A549 (cell line): ENCODE measurements around the gene SYCP1. TPM values are rescaled to one million over a fixed set of nuclear protein-coding genes. Genes with fewer than 3 reads are reported as not detected.

Experiments
- ATAC-seq, 2 experiments: fragments of 200-7000 bp in 1 of 2; fragments of >200 bp in 1 of 2; cut with Nextera tagmentation in 1 of 2; cut with Tn5 transposase in 1 of 2; 3 replicates each; pipeline versions ENCODE4 v1.8.0 to v1.9.1; 2018 to 2020; ENCODE audit warnings: mild to moderate bottlenecking in 1 of 2, moderate library complexity in 1 of 2
- CTCF ChIA-PET: fragments of 300-600 bp; sonication (Branson Sonifier 250); formaldehyde crosslinking; extraction: SDS; loops from one replicate; lab custom pipeline; 2021; ENCODE audit warnings: antibody characterized with exemption, inconsistent platforms; lab: Yijun Ruan, JAX
- POLR2A ChIA-PET: fragments of 350-600 bp; formaldehyde crosslinking; extraction: SDS; loops from one replicate; lab custom pipeline; 2021; ENCODE audit warnings: antibody characterized with exemption, inconsistent platforms; lab: Yijun Ruan, JAX
- DNase-seq, 2 experiments: peaks; one replicate each; pipeline versions ENCODE4 v3.0.0 to v3.0.0-alpha.2; 2011 to 2016; ENCODE audit warnings: low read depth in 1 of 2, low spot score in 1 of 2
- FAIRE-seq: peaks from 2 replicates; lab custom pipeline; 2011; peaks lifted over from hg19 to GRCh38; lab: Jason Lieb, UNC
- H3K27ac ChIP-seq, 2 experiments: fragments of >200 bp; sonication (Bioruptor Twin); formaldehyde crosslinking; 3 replicates each; pipeline ENCODE4 v1.5.1; 2016 to 2017
- H3K4me1 ChIP-seq: fragments of >200 bp; sonication (Bioruptor Twin); formaldehyde crosslinking; 3 replicates; pipeline ENCODE4 v1.6.1; 2016
- H3K4me2 ChIP-seq: fragments of >200 bp; sonication (Bioruptor Twin); formaldehyde crosslinking; 3 replicates; pipeline ENCODE4 v1.6.1; 2016
- H3K4me3 ChIP-seq: fragments of >200 bp; sonication (Bioruptor Twin); formaldehyde crosslinking; 3 replicates; pipeline ENCODE4 v1.5.1; 2016
- H3K9me3 ChIP-seq: fragments of >200 bp; sonication (Bioruptor Twin); formaldehyde crosslinking; 3 replicates; pipeline ENCODE4 v1.6.1; 2016
- CEBPB ChIP-seq, 2 experiments: fragments of >200 bp in 1 of 2; sonication (Bioruptor Twin) in 1 of 2; formaldehyde crosslinking in 1 of 2; IDR thresholded peaks; 2 replicates each; pipeline ENCODE4 v1.6.1; 2012 to 2016
- CHD2 ChIP-seq: fragments of 150-350 bp; IDR thresholded peaks from 2 replicates; pipeline ENCODE4 v1.6.1; 2014; ENCODE audit warnings: low read length; ENCODE audit not compliant: partially characterized antibody
- EHMT2 ChIP-seq: fragments of 200-600 bp; sonication (generic); IDR thresholded peaks from 2 replicates; pipeline ENCODE4 v1.6.1; 2016; ENCODE audit warnings: antibody characterized with exemption, low read depth, mild to moderate bottlenecking, moderate library complexity
- ESRRA ChIP-seq: fragments of 150-350 bp; IDR thresholded peaks from 2 replicates; pipeline ENCODE4 v1.6.1; 2014; ENCODE audit warnings: mild to moderate bottlenecking, low read length, borderline replicate concordance
- FOXS1 ChIP-seq: fragments of 250-450 bp; sonication (Bioruptor Pico); IDR thresholded peaks from 2 replicates; pipeline ENCODE4 v1.5.0; 2020; ENCODE audit warnings: mild to moderate bottlenecking, moderate library complexity
- HEYL ChIP-seq: fragments of 250-450 bp; sonication (Bioruptor Pico); IDR thresholded peaks from 2 replicates; pipeline ENCODE4 v1.8.0; 2021; ENCODE audit warnings: mild to moderate bottlenecking, moderate library complexity
- HOXA7 ChIP-seq: fragments of 250-450 bp; sonication (Bioruptor Pico); IDR thresholded peaks from 2 replicates; pipeline ENCODE4 v1.5.0; 2020; ENCODE audit warnings: mild to moderate bottlenecking, moderate library complexity
- HOXB5 ChIP-seq: fragments of 250-450 bp; sonication (Bioruptor Pico); IDR thresholded peaks from 2 replicates; pipeline ENCODE4 v1.5.0; 2020; ENCODE audit warnings: mild to moderate bottlenecking, moderate library complexity
- KDM1A ChIP-seq: fragments of 200-600 bp; sonication (generic); IDR thresholded peaks from 2 replicates; pipeline ENCODE4 v1.6.1; 2016; ENCODE audit warnings: low read depth, mild to moderate bottlenecking
- NR3C1 ChIP-seq: fragments of >200 bp; sonication (Bioruptor Twin); formaldehyde crosslinking; IDR thresholded peaks from 3 replicates; pipeline ENCODE4 v1.6.1; 2017
- RAD21 ChIP-seq, 2 experiments: fragments of >200 bp in 1 of 2; sonication (Bioruptor Twin) in 1 of 2; formaldehyde crosslinking in 1 of 2; IDR thresholded peaks in 1 of 2; conservative IDR thresholded peaks in 1 of 2; 2 replicates in 1 of 2; 3 replicates in 1 of 2; pipeline ENCODE4 v1.6.1; 2012 to 2018; ENCODE audit warnings: inconsistent platforms in 1 of 2
- RFX5 ChIP-seq: fragments of 450-650 bp; IDR thresholded peaks from 2 replicates; pipeline ENCODE4 v1.7.1; 2014; ENCODE audit warnings: antibody characterized with exemption, mild to moderate bottlenecking, moderate library complexity
- TFCP2L1 ChIP-seq: fragments of 250-450 bp; sonication (Bioruptor Pico); IDR thresholded peaks from 2 replicates; pipeline ENCODE4 v1.5.0; 2021; ENCODE audit warnings: mild to moderate bottlenecking
- ZC3H11A ChIP-seq: fragments of 450-650 bp; IDR thresholded peaks from 2 replicates; pipeline ENCODE4 v1.6.1; 2014; ENCODE audit warnings: antibody characterized with exemption, mild to moderate bottlenecking
- ZSCAN20 ChIP-seq: fragments of 250-450 bp; sonication (Bioruptor Pico); IDR thresholded peaks from 2 replicates; pipeline ENCODE4 v1.8.0; 2022; ENCODE audit warnings: mild to moderate bottlenecking, moderate library complexity
- WGBS: methylation state at CpG from one replicate; pipeline ENCODE4 v1.1.6; 2017; ENCODE audit errors: missing lambda C conversion rate; 5-methylcytosine and 5-hydroxymethylcytosine counted together
- polyA plus RNA-seq, 4 experiments: library from polyadenylated mRNA; depleted of rRNA in 3 of 4; stranded (reverse); fragments of >200 nt; fragmentation: RNase III in 1 of 4; extraction: RNeasy Plus Mini Kit Qiagen cat#74134 plus additional on column Dnase treatment in 1 of 4; gene quantifications; 2 replicates in 3 of 4; 3 replicates in 1 of 4; pipeline ENCODE4 v1.2.3, GENCODE V29; 2011 to 2017
- TF ChIP-seq, protein P1 (sequence below): fragments of 200-600 bp; sonication (generic); IDR thresholded peaks from 2 replicates; pipeline ENCODE4 v1.6.1; 2016; ENCODE audit warnings: antibody characterized with exemption, mild to moderate bottlenecking, moderate library complexity
- TF ChIP-seq, protein P2 (sequence below): fragments of 150-350 bp; IDR thresholded peaks from 2 replicates; pipeline ENCODE4 v1.6.1; 2014; ENCODE audit warnings: low read depth, mild to moderate bottlenecking, low read length
- TF ChIP-seq, protein P3 (sequence below): IDR thresholded peaks from 2 replicates; pipeline ENCODE4 v1.6.1; 2012
- TF ChIP-seq, protein P4 (sequence below): fragments of >200 bp; sonication (Bioruptor Twin); formaldehyde crosslinking; IDR thresholded peaks from 3 replicates; pipeline ENCODE4 v1.6.1; 2016
- TF ChIP-seq, protein P5 (sequence below): fragments of >200 bp; sonication (Bioruptor Twin); formaldehyde crosslinking; IDR thresholded peaks from 3 replicates; pipeline ENCODE4 v1.5.1; 2016

The SYCP1 gene
- polyA plus RNA-seq, 2 of the 4 experiments (the other 2 are of a cell fraction), result not detected

DNA sequence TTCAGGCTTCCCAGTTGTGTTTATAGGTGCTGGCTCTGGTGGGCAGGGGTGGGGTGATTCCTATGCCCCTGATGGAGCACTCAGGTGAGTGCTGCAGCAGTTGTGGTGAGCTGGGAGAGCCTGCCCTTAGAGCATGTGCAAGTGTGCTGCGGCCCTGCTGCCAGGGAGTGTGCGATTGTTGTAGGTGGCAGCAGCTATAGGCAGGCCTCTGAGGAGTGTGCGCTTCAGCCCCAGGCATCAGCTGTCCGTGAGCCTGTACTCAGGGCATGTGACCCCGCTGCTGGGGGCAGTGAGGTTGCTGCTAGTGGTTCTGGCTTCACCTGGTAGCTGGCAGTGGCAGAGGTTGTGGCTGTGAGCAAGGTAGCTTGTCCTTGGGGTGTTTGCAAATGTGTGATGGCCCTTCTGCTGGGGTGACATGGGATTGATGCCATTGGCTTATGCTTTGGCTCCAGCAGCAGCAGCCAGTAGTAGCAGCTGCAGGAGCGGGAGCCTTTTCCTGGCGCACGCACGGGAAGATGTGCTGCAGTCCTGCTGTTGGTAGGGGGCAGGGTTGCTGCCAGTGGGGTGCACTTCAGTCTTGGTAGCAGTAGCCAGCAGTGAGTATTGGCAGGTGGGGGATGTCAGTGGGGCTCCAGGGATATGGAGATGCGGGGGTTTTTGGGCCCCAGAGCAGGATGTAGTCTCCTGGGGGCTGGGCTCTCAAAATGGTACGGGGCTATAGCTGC lies 37.7 kb downstream of the SYCP1 start:
- Histone ChIP-seq H3K4me2 (no peak overlapping the region), H3K4me3 (no peak overlapping the region), H3K27ac (no peak overlapping the region), H3K9me3 (no peaks in the 10 kb centered on the region), H3K4me1 (no peaks in the 10 kb centered on the region)
- ATAC-seq (no peak), DNase-seq (no peak), FAIRE-seq (no peak)
- 29% methylated on average over 3 of the region's 11 CpGs for WGBS
- ChIA-PET POLR2A (no interaction called here), CTCF (interaction anchor here (1.5 kb wide), 1 partner anchor 24 kb away, joined by 3 read pairs; no protein-coding TSS in a partner anchor)
- TF ChIP-seq ESRRA (no peak), ZSCAN20 (CRISPR knock-in tag) (no peak), CHD2 (no peak), CEBPB (IDR thresholded peaks at IDR 0.05) (no peak), NR3C1 (no peak), HOXA7 (CRISPR knock-in tag) (no peak), ZC3H11A (no peak), EHMT2 (no peak), TFCP2L1 (no peak), KDM1A (no peak), HOXB5 (no peak), RAD21 (conservative IDR thresholded peaks at IDR 0.05 in 1 of 2, IDR thresholded peaks at IDR 0.05 in 1 of 2) (no peak), HEYL (no peak), FOXS1 (CRISPR knock-in tag) (no peak)
- TF ChIP-seq, protein P1, sequence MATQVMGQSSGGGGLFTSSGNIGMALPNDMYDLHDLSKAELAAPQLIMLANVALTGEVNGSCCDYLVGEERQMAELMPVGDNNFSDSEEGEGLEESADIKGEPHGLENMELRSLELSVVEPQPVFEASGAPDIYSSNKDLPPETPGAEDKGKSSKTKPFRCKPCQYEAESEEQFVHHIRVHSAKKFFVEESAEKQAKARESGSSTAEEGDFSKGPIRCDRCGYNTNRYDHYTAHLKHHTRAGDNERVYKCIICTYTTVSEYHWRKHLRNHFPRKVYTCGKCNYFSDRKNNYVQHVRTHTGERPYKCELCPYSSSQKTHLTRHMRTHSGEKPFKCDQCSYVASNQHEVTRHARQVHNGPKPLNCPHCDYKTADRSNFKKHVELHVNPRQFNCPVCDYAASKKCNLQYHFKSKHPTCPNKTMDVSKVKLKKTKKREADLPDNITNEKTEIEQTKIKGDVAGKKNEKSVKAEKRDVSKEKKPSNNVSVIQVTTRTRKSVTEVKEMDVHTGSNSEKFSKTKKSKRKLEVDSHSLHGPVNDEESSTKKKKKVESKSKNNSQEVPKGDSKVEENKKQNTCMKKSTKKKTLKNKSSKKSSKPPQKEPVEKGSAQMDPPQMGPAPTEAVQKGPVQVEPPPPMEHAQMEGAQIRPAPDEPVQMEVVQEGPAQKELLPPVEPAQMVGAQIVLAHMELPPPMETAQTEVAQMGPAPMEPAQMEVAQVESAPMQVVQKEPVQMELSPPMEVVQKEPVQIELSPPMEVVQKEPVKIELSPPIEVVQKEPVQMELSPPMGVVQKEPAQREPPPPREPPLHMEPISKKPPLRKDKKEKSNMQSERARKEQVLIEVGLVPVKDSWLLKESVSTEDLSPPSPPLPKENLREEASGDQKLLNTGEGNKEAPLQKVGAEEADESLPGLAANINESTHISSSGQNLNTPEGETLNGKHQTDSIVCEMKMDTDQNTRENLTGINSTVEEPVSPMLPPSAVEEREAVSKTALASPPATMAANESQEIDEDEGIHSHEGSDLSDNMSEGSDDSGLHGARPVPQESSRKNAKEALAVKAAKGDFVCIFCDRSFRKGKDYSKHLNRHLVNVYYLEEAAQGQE, result no peak
- TF ChIP-seq, protein P2, sequence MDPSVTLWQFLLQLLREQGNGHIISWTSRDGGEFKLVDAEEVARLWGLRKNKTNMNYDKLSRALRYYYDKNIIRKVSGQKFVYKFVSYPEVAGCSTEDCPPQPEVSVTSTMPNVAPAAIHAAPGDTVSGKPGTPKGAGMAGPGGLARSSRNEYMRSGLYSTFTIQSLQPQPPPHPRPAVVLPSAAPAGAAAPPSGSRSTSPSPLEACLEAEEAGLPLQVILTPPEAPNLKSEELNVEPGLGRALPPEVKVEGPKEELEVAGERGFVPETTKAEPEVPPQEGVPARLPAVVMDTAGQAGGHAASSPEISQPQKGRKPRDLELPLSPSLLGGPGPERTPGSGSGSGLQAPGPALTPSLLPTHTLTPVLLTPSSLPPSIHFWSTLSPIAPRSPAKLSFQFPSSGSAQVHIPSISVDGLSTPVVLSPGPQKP, result no peak
- TF ChIP-seq, protein P3, sequence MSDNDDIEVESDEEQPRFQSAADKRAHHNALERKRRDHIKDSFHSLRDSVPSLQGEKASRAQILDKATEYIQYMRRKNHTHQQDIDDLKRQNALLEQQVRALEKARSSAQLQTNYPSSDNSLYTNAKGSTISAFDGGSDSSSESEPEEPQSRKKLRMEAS, result no peak
- TF ChIP-seq, protein P4, sequence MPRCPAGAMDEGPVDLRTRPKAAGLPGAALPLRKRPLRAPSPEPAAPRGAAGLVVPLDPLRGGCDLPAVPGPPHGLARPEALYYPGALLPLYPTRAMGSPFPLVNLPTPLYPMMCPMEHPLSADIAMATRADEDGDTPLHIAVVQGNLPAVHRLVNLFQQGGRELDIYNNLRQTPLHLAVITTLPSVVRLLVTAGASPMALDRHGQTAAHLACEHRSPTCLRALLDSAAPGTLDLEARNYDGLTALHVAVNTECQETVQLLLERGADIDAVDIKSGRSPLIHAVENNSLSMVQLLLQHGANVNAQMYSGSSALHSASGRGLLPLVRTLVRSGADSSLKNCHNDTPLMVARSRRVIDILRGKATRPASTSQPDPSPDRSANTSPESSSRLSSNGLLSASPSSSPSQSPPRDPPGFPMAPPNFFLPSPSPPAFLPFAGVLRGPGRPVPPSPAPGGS, result no peak

DNA sequence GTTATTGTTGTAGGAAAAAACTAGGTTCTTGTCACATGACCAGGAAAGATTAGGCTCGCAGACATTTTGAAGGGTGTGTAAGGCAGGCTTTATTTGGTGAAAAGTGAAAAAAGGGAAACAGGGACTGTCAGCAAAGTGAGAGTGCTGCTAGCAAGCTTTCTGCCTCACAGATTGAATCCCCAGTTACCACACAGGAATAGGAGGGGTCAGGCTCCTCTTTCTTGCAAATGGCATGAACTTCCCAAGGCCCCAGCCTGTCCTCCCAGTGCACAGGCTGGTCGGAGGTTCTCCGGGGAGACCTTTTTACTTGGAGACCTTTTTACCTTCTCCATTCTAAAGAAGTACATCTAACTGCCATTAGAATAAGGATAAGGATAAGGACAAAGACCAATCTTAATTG lies 42.1 kb downstream of the SYCP1 start:
- ChIA-PET CTCF (no interaction called here), POLR2A (no interaction called here)
- no peak overlapping the region for H3K27ac ChIP-seq
- FAIRE-seq (no peak), ATAC-seq (no peak), DNase-seq (no peak)
- H3K4me2 ChIP-seq, result no peak overlapping the region
- H3K9me3 ChIP-seq, result no peaks in the 10 kb centered on the region
- no peak for TF ChIP-seq RFX5
- no peak for TF ChIP-seq TFCP2L1
- TF ChIP-seq, protein P5, sequence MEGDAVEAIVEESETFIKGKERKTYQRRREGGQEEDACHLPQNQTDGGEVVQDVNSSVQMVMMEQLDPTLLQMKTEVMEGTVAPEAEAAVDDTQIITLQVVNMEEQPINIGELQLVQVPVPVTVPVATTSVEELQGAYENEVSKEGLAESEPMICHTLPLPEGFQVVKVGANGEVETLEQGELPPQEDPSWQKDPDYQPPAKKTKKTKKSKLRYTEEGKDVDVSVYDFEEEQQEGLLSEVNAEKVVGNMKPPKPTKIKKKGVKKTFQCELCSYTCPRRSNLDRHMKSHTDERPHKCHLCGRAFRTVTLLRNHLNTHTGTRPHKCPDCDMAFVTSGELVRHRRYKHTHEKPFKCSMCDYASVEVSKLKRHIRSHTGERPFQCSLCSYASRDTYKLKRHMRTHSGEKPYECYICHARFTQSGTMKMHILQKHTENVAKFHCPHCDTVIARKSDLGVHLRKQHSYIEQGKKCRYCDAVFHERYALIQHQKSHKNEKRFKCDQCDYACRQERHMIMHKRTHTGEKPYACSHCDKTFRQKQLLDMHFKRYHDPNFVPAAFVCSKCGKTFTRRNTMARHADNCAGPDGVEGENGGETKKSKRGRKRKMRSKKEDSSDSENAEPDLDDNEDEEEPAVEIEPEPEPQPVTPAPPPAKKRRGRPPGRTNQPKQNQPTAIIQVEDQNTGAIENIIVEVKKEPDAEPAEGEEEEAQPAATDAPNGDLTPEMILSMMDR, result no peak
- H3K4me3 ChIP-seq, result no peak overlapping the region
- H3K4me1 ChIP-seq, result no peaks in the 10 kb centered on the region
- 33% methylated on average over 3 of the region's 3 CpGs for WGBS
